Stimulated activated CD8-positive, alpha-beta memory T cell treated with anti-CD3 and anti-CD28 coated beads, Interleukin-12 subunit alpha, Interleukin-12 subunit beta, amount 100 ng/mL, for 4 hours (primary cell): ENCODE measurements around the gene PPM1L.
"Not testable (repeated sequence)": the region's sequence is repeated elsewhere in the genome, so short reads cannot be mapped to it uniquely, and the experiment has no call there.

Experiments used
- DNase-seq: peaks from one replicate; pipeline ENCODE4 v3.0.0-alpha.2; 2020; ENCODE audit warnings: low read depth

PPM1L gene

GRCh38 chr3:160935413-160936095 is 179.5 kb downstream of the PPM1L start:
- no peak for DNase-seq

GRCh38 chr3:160941885-160942494 is 186.0 kb downstream of the PPM1L start:
- DNase-seq: peak; percentile 6

- no peak for DNase-seq
Measured at GRCh38 chr3:160943996-160944395, 188.0 kb downstream of the PPM1L start.

GRCh38 chr3:160945336-160945735 is 189.3 kb downstream of the PPM1L start:
- no peak for DNase-seq

- DNase-seq: no peak
Measured at GRCh38 chr3:160948273-160948672, 192.2 kb downstream of the PPM1L start.

- DNase-seq: no peak
Measured at GRCh38 chr3:160949460-160949859, 193.4 kb downstream of the PPM1L start.

GRCh38 chr3:160950542-160950941 is 194.5 kb downstream of the PPM1L start:
- DNase-seq: no peak

GRCh38 chr3:160950954-160951353 is 194.9 kb downstream of the PPM1L start:
- no peak for DNase-seq

- DNase-seq: no peak
Measured at GRCh38 chr3:160951642-160952487, 195.8 kb downstream of the PPM1L start.

GRCh38 chr3:160953686-160954085 is 197.7 kb downstream of the PPM1L start:
- no peak for DNase-seq

GRCh38 chr3:160956785-160957184 is 200.8 kb downstream of the PPM1L start:
- DNase-seq: no peak

GRCh38 chr3:160960568-160960967 is 204.5 kb downstream of the PPM1L start:
- DNase-seq: no peak

GRCh38 chr3:160963949-160964348 is 207.9 kb downstream of the PPM1L start:
- no peak for DNase-seq

- no peak for DNase-seq
Measured at GRCh38 chr3:160968761-160969160, 212.7 kb downstream of the PPM1L start.

- no peak for DNase-seq
Measured at GRCh38 chr3:160973067-160973809, 217.2 kb downstream of the PPM1L start.

GRCh38 chr3:160977773-160978172 is 221.7 kb downstream of the PPM1L start:
- DNase-seq: no peak

- DNase-seq: no peak
Measured at GRCh38 chr3:160980740-160981139, 224.7 kb downstream of the PPM1L start.

- peak; percentile 1 for DNase-seq
Measured at GRCh38 chr3:160981217-160981938, 225.3 kb downstream of the PPM1L start.

- DNase-seq: no peak
Measured at GRCh38 chr3:160982491-160982890, 226.5 kb downstream of the PPM1L start.

- not testable (repeated sequence) for DNase-seq
Measured at GRCh38 chr3:160983900-160984299, 227.9 kb downstream of the PPM1L start.

GRCh38 chr3:160986069-160986468 is 230.0 kb downstream of the PPM1L start:
- DNase-seq: no peak
